SK-N-SH (cell line): ENCODE results near the gene RTN4RL1.

Experiments used
- EZH2phosphoT487 ChIP-seq: fragments of 200-600 bp; sonication (generic); IDR thresholded peaks from 2 replicates; pipeline ENCODE4 v1.6.1; 2017; ENCODE audit warnings: low read depth, mixed run types, mild to moderate bottlenecking, antibody characterized with exemption, moderate library complexity, borderline replicate concordance
- FOXM1 ChIP-seq: IDR thresholded peaks from 2 replicates; pipeline ENCODE4 v1.4.0; 2012; ENCODE audit warnings: low read depth, mild to moderate bottlenecking
- TF ChIP-seq, protein P1 (sequence below): IDR thresholded peaks from 2 replicates; pipeline ENCODE4 v1.4.0; 2012; ENCODE audit warnings: low read depth
- TF ChIP-seq, protein P2 (sequence below): fragments of 200-600 bp; sonication (generic); IDR thresholded peaks from 2 replicates; pipeline ENCODE4 v1.6.1; 2017; ENCODE audit warnings: antibody characterized with exemption, mild to moderate bottlenecking, moderate library complexity

DNA sequence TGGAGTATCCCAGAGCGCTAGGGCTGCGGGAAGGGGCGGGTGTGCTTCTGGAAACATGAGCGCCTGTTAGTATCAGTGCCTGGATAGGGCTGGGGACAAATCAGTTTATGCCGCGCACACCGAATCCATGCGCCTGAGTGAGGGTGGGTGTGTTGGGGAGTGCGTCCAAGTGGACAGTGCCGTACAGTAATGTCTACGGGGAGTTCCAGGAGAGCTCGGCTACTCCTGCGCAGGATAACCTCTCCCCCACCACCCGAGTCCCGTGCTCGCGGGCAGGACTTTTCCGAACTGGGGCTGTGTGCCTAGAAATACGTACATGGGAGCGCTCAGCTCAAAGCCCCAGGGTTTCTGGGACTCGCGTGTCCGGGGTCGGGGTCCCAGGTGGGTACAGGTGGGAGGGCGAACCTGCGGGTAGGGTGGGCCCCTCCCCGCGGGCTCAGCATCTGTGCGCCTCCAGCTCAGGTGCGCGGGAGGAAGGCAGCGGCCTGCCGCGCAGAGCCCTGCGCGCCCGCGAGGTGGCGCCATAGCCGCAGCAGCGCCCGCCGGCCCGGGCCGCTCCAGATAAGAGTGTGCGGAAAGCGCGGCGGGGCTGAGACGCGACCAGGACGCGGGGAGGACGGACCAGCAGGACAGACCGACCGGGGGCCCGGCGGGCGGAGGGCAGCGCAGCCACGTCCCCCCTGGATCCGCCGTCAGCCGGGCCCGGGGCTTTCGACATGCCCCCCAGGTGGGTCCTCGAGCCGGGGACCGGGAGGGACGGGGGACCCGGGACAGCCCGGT is 29.6 kb upstream of the RTN4RL1 start, which contains the start of gene HIC1:
- TF ChIP-seq, protein P1, sequence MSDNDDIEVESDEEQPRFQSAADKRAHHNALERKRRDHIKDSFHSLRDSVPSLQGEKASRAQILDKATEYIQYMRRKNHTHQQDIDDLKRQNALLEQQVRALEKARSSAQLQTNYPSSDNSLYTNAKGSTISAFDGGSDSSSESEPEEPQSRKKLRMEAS, result peak; percentile 43; the same call in 1 of the 2 replicates
- TF ChIP-seq FOXM1 (no peak), EZH2phosphoT487 (no peak)
- TF ChIP-seq, protein P2, sequence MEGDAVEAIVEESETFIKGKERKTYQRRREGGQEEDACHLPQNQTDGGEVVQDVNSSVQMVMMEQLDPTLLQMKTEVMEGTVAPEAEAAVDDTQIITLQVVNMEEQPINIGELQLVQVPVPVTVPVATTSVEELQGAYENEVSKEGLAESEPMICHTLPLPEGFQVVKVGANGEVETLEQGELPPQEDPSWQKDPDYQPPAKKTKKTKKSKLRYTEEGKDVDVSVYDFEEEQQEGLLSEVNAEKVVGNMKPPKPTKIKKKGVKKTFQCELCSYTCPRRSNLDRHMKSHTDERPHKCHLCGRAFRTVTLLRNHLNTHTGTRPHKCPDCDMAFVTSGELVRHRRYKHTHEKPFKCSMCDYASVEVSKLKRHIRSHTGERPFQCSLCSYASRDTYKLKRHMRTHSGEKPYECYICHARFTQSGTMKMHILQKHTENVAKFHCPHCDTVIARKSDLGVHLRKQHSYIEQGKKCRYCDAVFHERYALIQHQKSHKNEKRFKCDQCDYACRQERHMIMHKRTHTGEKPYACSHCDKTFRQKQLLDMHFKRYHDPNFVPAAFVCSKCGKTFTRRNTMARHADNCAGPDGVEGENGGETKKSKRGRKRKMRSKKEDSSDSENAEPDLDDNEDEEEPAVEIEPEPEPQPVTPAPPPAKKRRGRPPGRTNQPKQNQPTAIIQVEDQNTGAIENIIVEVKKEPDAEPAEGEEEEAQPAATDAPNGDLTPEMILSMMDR, result peak; percentile 72
